Left lung (tissue), 10 donors: ENCODE results near the gene PI4KA. TPM values are rescaled to one million over a fixed set of nuclear protein-coding genes. Genes with fewer than 3 reads are reported as not detected.

Experiments
- ATAC-seq: fragments of 200-7000 bp; cut with Tn5 transposase; one replicate; pipeline ENCODE4 v1.9.1; 2020; ENCODE audit warnings: moderate library complexity
- DNase-seq, 4 donors: peaks; one replicate each; pipeline ENCODE4 v3.0.0-alpha.2; 2013 to 2020
- H3K27ac ChIP-seq, 2 donors: fragments of 200-600 bp; sonication (generic) in 1 of 2; one replicate each; pipeline versions ENCODE4 v1.5.0 to v1.8.0; 2020 to 2021
- H3K27me3 ChIP-seq, 2 donors: fragments of 200-600 bp; sonication (generic) in 1 of 2; one replicate each; pipeline versions ENCODE4 v1.5.0 to v1.8.0; 2020 to 2021
- H3K36me3 ChIP-seq, 2 donors: fragments of 200-600 bp; sonication (generic) in 1 of 2; one replicate each; pipeline versions ENCODE4 v1.5.0 to v1.8.0; 2020 to 2021
- H3K4me1 ChIP-seq, 2 donors: fragments of 200-600 bp; one replicate each; pipeline ENCODE4 v1.8.0; 2021
- H3K4me3 ChIP-seq, 2 donors: fragments of 200-600 bp; sonication (generic) in 1 of 2; one replicate each; pipeline versions ENCODE4 v1.5.0 to v1.8.0; 2020 to 2021; ENCODE audit warnings: mild to moderate bottlenecking in 1 of 2
- H3K9me3 ChIP-seq, 2 donors: fragments of 200-600 bp; sonication (generic) in 1 of 2; one replicate each; pipeline versions ENCODE4 v1.5.0 to v1.8.0; 2020 to 2021
- intact Hi-C, 2 donors: fragments of 100-400 bp; cut with DNase I; formaldehyde crosslinking; loops; one replicate each; pipeline versions ENCODE4 v1.11.2 to v1.14.2; 2022
- polyA plus RNA-seq, 6 donors: library from polyadenylated mRNA; unstranded; fragments of 120-200 nt; gene quantifications; one replicate each; pipeline ENCODE4 v1.2.1, GENCODE V29; 2013; ENCODE audit not compliant: insufficient read length in 6 of 6
- total RNA-seq, 2 donors: library from RNA; stranded (reverse); fragmentation: NEBNext Ultra II Directional; extraction: Animal tissue kit (Norgen Biotek cat#: 25700); gene quantifications; one replicate each; pipeline ENCODE4 v1.2.1, GENCODE V29; 2021
- TF ChIP-seq, protein P1 (sequence below), 2 donors: fragments of 200-600 bp; sonication (generic) in 1 of 2; IDR thresholded peaks; one replicate each; pipeline versions ENCODE4 v1.5.0 to v1.8.0; 2021; ENCODE audit warnings: antibody characterized with exemption in 2 of 2
- donor health status: DM: no; HTN: yes; CAD: no.
- donor health status: DM: no; HTN: no; CAD: no.

PI4KA gene
- total and polyA plus RNA-seq, 8 donors, result 60.5 to 108 (median 70.0) TPM

- Histone ChIP-seq H3K4me3 (no peak overlapping the region), H3K27ac (no peak overlapping the region), H3K9me3 (no peaks in the 10 kb centered on the region), H3K27me3 (no peaks in the 10 kb centered on the region), H3K36me3 (no peaks in the 10 kb centered on the region), H3K4me1 (peaks cover 12 to 31% of the 10 kb centered on the region in 2 donors)
- DNase-seq, result no peak
- TF ChIP-seq, protein P1, sequence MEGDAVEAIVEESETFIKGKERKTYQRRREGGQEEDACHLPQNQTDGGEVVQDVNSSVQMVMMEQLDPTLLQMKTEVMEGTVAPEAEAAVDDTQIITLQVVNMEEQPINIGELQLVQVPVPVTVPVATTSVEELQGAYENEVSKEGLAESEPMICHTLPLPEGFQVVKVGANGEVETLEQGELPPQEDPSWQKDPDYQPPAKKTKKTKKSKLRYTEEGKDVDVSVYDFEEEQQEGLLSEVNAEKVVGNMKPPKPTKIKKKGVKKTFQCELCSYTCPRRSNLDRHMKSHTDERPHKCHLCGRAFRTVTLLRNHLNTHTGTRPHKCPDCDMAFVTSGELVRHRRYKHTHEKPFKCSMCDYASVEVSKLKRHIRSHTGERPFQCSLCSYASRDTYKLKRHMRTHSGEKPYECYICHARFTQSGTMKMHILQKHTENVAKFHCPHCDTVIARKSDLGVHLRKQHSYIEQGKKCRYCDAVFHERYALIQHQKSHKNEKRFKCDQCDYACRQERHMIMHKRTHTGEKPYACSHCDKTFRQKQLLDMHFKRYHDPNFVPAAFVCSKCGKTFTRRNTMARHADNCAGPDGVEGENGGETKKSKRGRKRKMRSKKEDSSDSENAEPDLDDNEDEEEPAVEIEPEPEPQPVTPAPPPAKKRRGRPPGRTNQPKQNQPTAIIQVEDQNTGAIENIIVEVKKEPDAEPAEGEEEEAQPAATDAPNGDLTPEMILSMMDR (IDR thresholded peaks at IDR 0.05), result no peak
- intact Hi-C loops, result no loop called here
- ATAC-seq, result no peak
Observed at GRCh38 chr22:20853236-20853660, 5.4 kb downstream of the PI4KA start.

DNA sequence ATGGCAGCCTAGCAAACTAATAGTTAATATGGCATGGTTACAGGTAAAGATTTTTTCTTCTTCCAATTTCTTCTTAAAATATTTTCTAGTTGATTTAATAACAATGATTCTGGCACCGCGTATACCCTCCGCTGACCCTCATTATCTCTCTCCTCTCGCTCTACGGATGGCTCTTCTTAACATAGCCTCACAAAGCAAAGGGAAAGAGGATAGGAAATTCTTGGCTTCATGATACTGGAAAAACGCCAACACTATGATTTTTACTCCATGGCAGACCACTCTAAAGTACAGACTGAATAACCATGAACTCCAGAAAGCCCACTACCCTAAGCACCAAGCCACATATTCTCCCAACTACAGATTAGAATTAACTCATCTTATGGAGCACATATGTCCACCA is 6.1 kb downstream of the PI4KA start:
- DNase-seq (no peak), ATAC-seq (no peak)
- Histone ChIP-seq H3K36me3 (no peaks in the 10 kb centered on the region), H3K9me3 (no peaks in the 10 kb centered on the region), H3K4me1 (peaks cover 12 to 25% of the 10 kb centered on the region in 2 donors), H3K4me3 (no peak overlapping the region), H3K27ac (no peak overlapping the region), H3K27me3 (no peaks in the 10 kb centered on the region)
- TF ChIP-seq, protein P1 (IDR thresholded peaks at IDR 0.05), result no peak
- intact Hi-C loops, result no loop called here

DNA sequence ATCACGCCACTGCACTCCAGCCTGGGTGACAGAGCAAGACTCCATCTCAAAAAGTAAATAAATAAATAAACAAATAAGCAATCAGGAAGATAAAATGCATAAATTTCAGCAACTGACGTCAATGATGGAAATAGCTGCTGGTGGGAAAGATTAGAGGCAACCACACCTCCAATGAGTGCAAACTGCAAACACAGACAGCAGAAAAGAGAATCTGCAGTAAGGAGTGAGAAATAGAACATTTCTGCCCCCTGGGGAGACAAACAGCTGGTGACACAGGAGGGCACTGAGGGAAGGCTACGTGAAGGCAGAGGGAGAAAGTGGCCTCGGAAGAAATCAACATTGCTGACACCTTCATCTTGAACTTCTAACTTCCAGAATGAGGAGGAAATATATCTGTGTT is 6.5 kb downstream of the PI4KA start:
- Histone ChIP-seq H3K36me3 (no peaks in the 10 kb centered on the region), H3K27me3 (no peaks in the 10 kb centered on the region), H3K9me3 (no peaks in the 10 kb centered on the region), H3K4me1 (peaks cover 8 to 21% of the 10 kb centered on the region in 2 donors), H3K27ac (no peak overlapping the region), H3K4me3 (no peak overlapping the region)
- TF ChIP-seq, protein P1 (IDR thresholded peaks at IDR 0.05), result no peak
- DNase-seq, result no peak
- no peak for ATAC-seq
- intact Hi-C loops, result no loop called here

DNA sequence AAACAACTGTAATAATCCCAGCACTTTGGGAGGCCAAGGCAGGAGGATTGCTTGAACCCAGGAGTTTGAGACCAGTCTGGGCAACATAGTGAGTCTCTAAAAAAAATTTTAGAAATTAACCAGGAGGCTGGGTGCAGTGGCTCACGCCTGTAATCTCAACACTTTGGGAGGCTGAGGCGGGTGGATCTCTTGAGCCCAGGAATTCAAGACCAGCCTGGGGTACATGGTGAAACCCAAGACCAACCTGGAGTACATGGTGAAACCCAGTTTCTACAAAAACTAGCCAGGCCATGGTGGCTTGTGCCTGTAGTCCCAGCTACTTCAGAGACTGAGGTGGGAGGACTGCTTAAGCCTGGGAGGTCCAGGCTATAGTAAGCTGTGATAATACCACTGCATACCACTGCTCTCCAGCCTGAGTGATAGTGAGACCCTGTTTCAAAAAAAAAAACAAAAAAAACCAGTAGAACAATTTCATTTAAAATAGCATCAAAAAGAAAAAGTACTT is 11.2 kb downstream of the PI4KA start:
- ATAC-seq (no peak), DNase-seq (no peak)
- Histone ChIP-seq H3K36me3 (no peaks in the 10 kb centered on the region), H3K27ac (no peak overlapping the region), H3K9me3 (no peaks in the 10 kb centered on the region), H3K4me3 (no peak overlapping the region), H3K4me1 (peaks cover 0 to 11% of the 10 kb centered on the region in 2 donors), H3K27me3 (no peaks in the 10 kb centered on the region)
- TF ChIP-seq, protein P1 (IDR thresholded peaks at IDR 0.05), result no peak
- intact Hi-C loops, result no loop called here

DNA sequence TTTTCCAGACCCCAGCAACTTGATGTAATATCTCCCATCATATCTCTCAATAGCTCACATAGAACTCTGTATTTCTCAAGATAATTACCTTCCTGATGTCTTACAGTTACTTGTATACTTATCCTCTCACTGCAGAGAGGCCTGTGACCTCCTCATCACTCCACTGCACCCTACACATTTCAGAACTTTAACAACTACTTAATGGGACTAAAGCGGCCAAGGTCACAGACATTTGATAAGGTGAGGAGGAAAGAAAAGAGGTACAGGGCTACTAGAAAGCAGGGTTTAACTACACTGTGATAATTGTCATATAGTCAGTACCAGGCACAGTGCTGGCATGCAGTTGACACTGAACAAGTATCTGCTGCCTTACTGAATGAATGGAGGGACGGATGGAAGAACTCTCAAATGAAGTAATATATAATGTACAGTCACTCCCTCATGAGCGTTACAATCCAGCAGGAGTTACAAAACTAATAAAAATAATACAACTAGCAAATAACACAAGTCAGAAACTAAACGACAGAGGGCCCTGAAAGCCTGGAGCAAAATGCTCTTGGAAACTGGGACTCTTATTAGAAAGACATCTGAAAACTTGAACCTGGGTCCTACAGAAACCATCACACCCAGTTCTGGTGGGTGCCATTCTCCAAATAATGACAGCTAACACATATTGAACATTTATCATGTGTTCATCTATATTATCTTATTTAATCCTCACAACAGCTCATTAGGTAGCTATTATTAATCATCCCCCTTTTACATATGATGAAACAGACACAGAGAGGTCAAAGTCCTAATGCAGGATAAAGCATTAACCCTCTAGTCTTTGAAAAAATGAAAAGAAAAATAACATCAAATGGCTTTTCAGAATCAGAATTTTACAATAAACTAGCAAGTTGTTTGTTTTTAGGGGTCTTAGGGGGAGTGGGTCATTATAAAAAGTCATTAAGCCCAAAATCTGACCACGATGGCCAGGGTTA is 14.3 kb downstream of the PI4KA start:
- H3K9me3 ChIP-seq, result no peaks in the 10 kb centered on the region
- no peak for ATAC-seq
- intact Hi-C loops, result no loop called here
- no peaks in the 10 kb centered on the region for H3K27me3 ChIP-seq
- H3K27ac ChIP-seq, result no peak overlapping the region
- TF ChIP-seq, protein P1 (IDR thresholded peaks at IDR 0.05), result no peak
- no peaks in the 10 kb centered on the region for H3K36me3 ChIP-seq
- H3K4me3 ChIP-seq, result no peak overlapping the region
- DNase-seq, result no peak
- peaks cover 0 to 5% of the 10 kb centered on the region in 2 donors for H3K4me1 ChIP-seq
